OCI-LY1 (cell line): ENCODE results near the gene PGC.

ENCODE experiments used
- H2AFZ ChIP-seq: fragments of 200-600 bp; sonication (generic), shearing (Covaris generic); 2 replicates; pipeline ENCODE4 v1.6.0; 2014; ENCODE audit warnings: antibody characterized with exemption, mild to moderate bottlenecking, low read length
- H3F3A ChIP-seq: fragments of 200-600 bp; sonication (generic), shearing (Covaris generic); 2 replicates; pipeline ENCODE4 v1.6.0; 2014; ENCODE audit warnings: mild to moderate bottlenecking, antibody characterized with exemption, low read length, moderate library complexity; ENCODE audit not compliant: insufficient read depth
- H3K27ac ChIP-seq: fragments of 200-600 bp; sonication (generic); 2 replicates; pipeline ENCODE4 v1.5.1; 2014; ENCODE audit warnings: low read length, mixed run types, mild to moderate bottlenecking, low read depth; ENCODE audit not compliant: poor library complexity, severe bottlenecking
- H3K27me3 ChIP-seq: fragments of 200-600 bp; sonication (generic); 2 replicates; pipeline ENCODE4 v1.6.0; 2014; ENCODE audit warnings: antibody characterized with exemption, mild to moderate bottlenecking, low read length, moderate library complexity; ENCODE audit not compliant: insufficient read depth
- H3K36me3 ChIP-seq: fragments of 200-600 bp; sonication (generic); 2 replicates; pipeline ENCODE4 v1.6.1; 2014; ENCODE audit warnings: mild to moderate bottlenecking, antibody characterized with exemption, low read length, moderate library complexity, mixed read lengths; ENCODE audit not compliant: insufficient read depth
- H3K4me1 ChIP-seq: fragments of 200-600 bp; sonication (generic); 2 replicates; pipeline ENCODE4 v1.5.1; 2014; ENCODE audit warnings: mild to moderate bottlenecking, low read length, moderate library complexity; ENCODE audit not compliant: insufficient read depth, severe bottlenecking
- H3K4me2 ChIP-seq: fragments of 200-600 bp; sonication (generic), shearing (Covaris generic); 2 replicates; pipeline ENCODE4 v1.6.1; 2014; ENCODE audit warnings: low read length
- H3K4me3 ChIP-seq: fragments of 200-600 bp; sonication (generic); 2 replicates; pipeline ENCODE4 v1.5.1; 2014; ENCODE audit warnings: low read length, low read depth, mild to moderate bottlenecking, mixed read lengths; ENCODE audit not compliant: poor library complexity, severe bottlenecking
- H3K79me2 ChIP-seq: fragments of 200-600 bp; shearing (Covaris generic); 2 replicates; pipeline ENCODE4 v1.6.1; 2016; ENCODE audit warnings: mixed run types, low read length, mixed read lengths; ENCODE audit not compliant: insufficient read depth
- H3K9ac ChIP-seq: fragments of 200-600 bp; sonication (generic), shearing (Covaris generic); 2 replicates; pipeline ENCODE4 v1.6.1; 2014; ENCODE audit warnings: mild to moderate bottlenecking, low read length, mixed read lengths
- H3K9me2 ChIP-seq: fragments of 200-600 bp; sonication (generic), shearing (Covaris generic); 2 replicates; pipeline ENCODE4 v1.6.1; 2014; ENCODE audit warnings: low read depth, mild to moderate bottlenecking, low read length, mixed read lengths
- H3K9me3 ChIP-seq: fragments of 200-600 bp; shearing (Covaris generic); 2 replicates; pipeline ENCODE4 v1.6.1; 2014; ENCODE audit warnings: low read length, mixed read lengths
- H4K20me1 ChIP-seq: fragments of 200-600 bp; sonication (generic), shearing (Covaris generic); 2 replicates; pipeline ENCODE4 v1.6.0; 2016; ENCODE audit warnings: mild to moderate bottlenecking, low read length; ENCODE audit not compliant: insufficient read depth
- EZH2 ChIP-seq: fragments of 200-600 bp; sonication (generic), shearing (Covaris generic); IDR thresholded peaks from 2 replicates; pipeline ENCODE4 v1.8.0; 2017; ENCODE audit warnings: borderline replicate concordance, mixed run types, mild to moderate bottlenecking, antibody characterized with exemption, low read length, moderate library complexity, mixed read lengths
- TF ChIP-seq, protein P1 (sequence below): fragments of 200-600 bp; sonication (generic), shearing (Covaris generic); IDR thresholded peaks from 2 replicates; pipeline ENCODE4 v1.5.1; 2017; ENCODE audit warnings: mild to moderate bottlenecking, antibody characterized with exemption, low read length, moderate library complexity, mixed read lengths

PGC gene

GRCh38 chr6:41702089-41702745 is 45.0 kb downstream of the PGC start:
- H3K4me1 ChIP-seq: peaks cover 44% of the 10 kb centered on the region
- no peaks in the 10 kb centered on the region for H3K36me3 ChIP-seq
- H3K27ac ChIP-seq: no peak overlapping the region

DNA sequence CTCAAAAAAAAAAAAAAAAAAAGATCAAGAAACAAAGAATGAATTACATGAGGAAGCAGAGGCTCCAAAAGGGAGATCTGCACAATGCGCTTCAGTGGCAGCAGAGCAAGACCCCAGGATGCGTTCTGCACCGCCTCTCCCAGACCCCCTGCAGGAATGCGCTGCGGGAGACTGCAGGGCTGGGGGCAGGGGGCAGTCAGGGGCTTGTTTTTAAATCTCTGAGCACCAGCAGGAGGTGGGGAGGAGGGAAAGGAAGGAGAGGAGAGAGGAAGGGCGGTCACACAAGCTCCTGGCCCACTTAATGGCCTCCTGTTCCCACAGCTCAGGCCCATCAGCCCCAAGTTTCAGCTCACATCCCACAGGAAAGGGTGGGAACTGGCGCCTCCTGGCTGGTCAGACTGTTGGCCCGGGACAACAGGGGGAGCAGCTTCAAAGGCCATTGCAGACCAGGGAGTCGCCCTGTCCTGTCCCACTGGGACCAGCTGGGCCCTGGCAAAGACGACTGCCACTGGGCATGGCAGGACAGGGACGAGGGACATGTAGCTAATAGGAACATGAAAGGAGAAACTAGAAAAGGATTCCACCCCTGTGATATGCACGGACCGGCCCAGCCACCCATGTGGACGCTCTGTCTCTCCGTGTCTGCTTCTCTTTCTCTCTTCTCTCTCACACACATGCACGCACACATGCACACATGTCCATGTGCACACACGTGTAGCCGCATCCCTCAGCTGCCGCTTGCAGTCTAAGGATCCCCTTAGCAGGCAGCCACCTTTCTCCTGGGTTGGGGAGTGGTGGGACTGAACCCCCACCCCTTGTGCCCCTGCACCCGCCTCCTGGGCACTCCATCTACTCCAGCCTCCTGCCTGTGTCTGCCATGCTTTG is 46.5 kb downstream of the PGC start:
- H3K27ac ChIP-seq: peak overlapping the region; percentile 58
- H3K4me1 ChIP-seq: peaks cover 29% of the 10 kb centered on the region

More at GRCh38 chr6:41702089-41702745, 45.0 kb downstream of the PGC start:
- no peaks in the 10 kb centered on the region for H3K9me3 ChIP-seq
- H3K4me3 ChIP-seq: no peak overlapping the region
- H2AFZ ChIP-seq: no peak overlapping the region
- TF ChIP-seq EZH2: no peak
- TF ChIP-seq, protein P1, sequence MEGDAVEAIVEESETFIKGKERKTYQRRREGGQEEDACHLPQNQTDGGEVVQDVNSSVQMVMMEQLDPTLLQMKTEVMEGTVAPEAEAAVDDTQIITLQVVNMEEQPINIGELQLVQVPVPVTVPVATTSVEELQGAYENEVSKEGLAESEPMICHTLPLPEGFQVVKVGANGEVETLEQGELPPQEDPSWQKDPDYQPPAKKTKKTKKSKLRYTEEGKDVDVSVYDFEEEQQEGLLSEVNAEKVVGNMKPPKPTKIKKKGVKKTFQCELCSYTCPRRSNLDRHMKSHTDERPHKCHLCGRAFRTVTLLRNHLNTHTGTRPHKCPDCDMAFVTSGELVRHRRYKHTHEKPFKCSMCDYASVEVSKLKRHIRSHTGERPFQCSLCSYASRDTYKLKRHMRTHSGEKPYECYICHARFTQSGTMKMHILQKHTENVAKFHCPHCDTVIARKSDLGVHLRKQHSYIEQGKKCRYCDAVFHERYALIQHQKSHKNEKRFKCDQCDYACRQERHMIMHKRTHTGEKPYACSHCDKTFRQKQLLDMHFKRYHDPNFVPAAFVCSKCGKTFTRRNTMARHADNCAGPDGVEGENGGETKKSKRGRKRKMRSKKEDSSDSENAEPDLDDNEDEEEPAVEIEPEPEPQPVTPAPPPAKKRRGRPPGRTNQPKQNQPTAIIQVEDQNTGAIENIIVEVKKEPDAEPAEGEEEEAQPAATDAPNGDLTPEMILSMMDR: no peak
- no peak overlapping the region for H3K4me2 ChIP-seq
- no peaks in the 10 kb centered on the region for H3F3A ChIP-seq
- no peaks in the 10 kb centered on the region for H3K79me2 ChIP-seq
- H3K27me3 ChIP-seq: no peaks in the 10 kb centered on the region
- H3K9me2 ChIP-seq: no peaks in the 10 kb centered on the region
- no peaks in the 10 kb centered on the region for H4K20me1 ChIP-seq
- H3K9ac ChIP-seq: no peak overlapping the region

GRCh38 chr6:41699063-41699462 is 48.1 kb downstream of the PGC start:
- no peak overlapping the region for H3K4me2 ChIP-seq
- H3K9me2 ChIP-seq: no peaks in the 10 kb centered on the region
- H3F3A ChIP-seq: no peaks in the 10 kb centered on the region
- H3K36me3 ChIP-seq: no peaks in the 10 kb centered on the region
- no peak overlapping the region for H2AFZ ChIP-seq
- no peak for TF ChIP-seq EZH2
- TF ChIP-seq, protein P1: no peak
- no peak overlapping the region for H3K27ac ChIP-seq
- H3K79me2 ChIP-seq: no peaks in the 10 kb centered on the region
- H3K9ac ChIP-seq: no peak overlapping the region
- H3K9me3 ChIP-seq: no peaks in the 10 kb centered on the region
- H4K20me1 ChIP-seq: no peaks in the 10 kb centered on the region
- H3K4me3 ChIP-seq: no peak overlapping the region
- no peaks in the 10 kb centered on the region for H3K27me3 ChIP-seq
- peaks cover 12% of the 10 kb centered on the region for H3K4me1 ChIP-seq

More for the DNA sequence above, 46.5 kb downstream of the PGC start:
- Histone ChIP-seq H3K4me2 (peak overlapping the region; percentile 45; the same call in 1 of the 2 replicates), H3K4me3 (no peak overlapping the region), H3K79me2 (no peaks in the 10 kb centered on the region), H3K9me2 (no peaks in the 10 kb centered on the region), H3K36me3 (no peaks in the 10 kb centered on the region), H3F3A (no peaks in the 10 kb centered on the region), H3K9ac (no peak overlapping the region; the same call in 1 of the 2 replicates), H4K20me1 (no peaks in the 10 kb centered on the region), H3K9me3 (no peaks in the 10 kb centered on the region), H3K27me3 (no peaks in the 10 kb centered on the region), H2AFZ (no peak overlapping the region)
- no peak for TF ChIP-seq EZH2
- TF ChIP-seq, protein P1: no peak
